Colonic mucosa (tissue), 4 donors: ENCODE measurements around the gene ASZ1. TPM values are rescaled to one million over a fixed set of nuclear protein-coding genes. Genes with fewer than 3 reads are reported as not detected.

Experiments
- DNase-seq: peaks from one replicate; pipeline ENCODE4 v3.0.0-alpha.2; 2020
- H3K27ac ChIP-seq: fragments of 200-600 bp; one replicate; pipeline ENCODE4 v1.8.0; 2021
- H3K27me3 ChIP-seq: fragments of 200-600 bp; one replicate; pipeline ENCODE4 v1.8.0; 2021
- H3K36me3 ChIP-seq: fragments of 200-600 bp; one replicate; pipeline ENCODE4 v1.8.0; 2021
- H3K4me1 ChIP-seq: fragments of 200-600 bp; one replicate; pipeline ENCODE4 v1.8.0; 2021; ENCODE audit warnings: mild to moderate bottlenecking
- H3K4me3 ChIP-seq: fragments of 200-600 bp; one replicate; pipeline ENCODE4 v1.8.0; 2021
- H3K9ac ChIP-seq, 2 donors: one replicate each; pipeline ENCODE4 v1.7.0; 2013; ENCODE audit warnings: control low read depth in 2 of 2, low read depth in 2 of 2, low read length in 2 of 2
- H3K9me3 ChIP-seq: fragments of 200-600 bp; one replicate; pipeline ENCODE4 v1.8.0; 2021
- CTCF ChIP-seq: fragments of 200-600 bp; IDR thresholded peaks from one replicate; pipeline ENCODE4 v1.8.0; 2022; ENCODE audit warnings: antibody characterized with exemption, mild to moderate bottlenecking
- intact Hi-C: fragments of 100-400 bp; cut with DNase I; formaldehyde crosslinking; loops from one replicate; pipeline ENCODE4 v1.14.1; 2022
- total RNA-seq, 2 donors: library from RNA; stranded (reverse); fragmentation: NEBNext Ultra II Directional in 1 of 2; extraction: Animal tissue kit (Norgen Biotek cat#: 25700) in 1 of 2; gene quantifications; one replicate each; pipeline ENCODE4 v1.2.1, GENCODE V29; 2021
- donor health status: healthy.
- donor health status: DM: no; HTN: no; CAD: no.
- donor health status: DM: no; HTN: no; CAD: no.

The ASZ1 gene
- total RNA-seq, 2 donors from 2014 or later: not detected

- Histone ChIP-seq H3K4me1 (no peaks in the 10 kb centered on the region), H3K27me3 (no peaks in the 10 kb centered on the region), H3K9ac (no peak overlapping the region), H3K9me3 (no peaks in the 10 kb centered on the region), H3K27ac (no peak overlapping the region), H3K4me3 (no peak overlapping the region), H3K36me3 (no peaks in the 10 kb centered on the region)
- intact Hi-C loops: loop anchor here (5.0 kb wide), 1 partner anchor 164 kb away; no protein-coding TSS in a partner anchor
- no peak for DNase-seq
- no peak for TF ChIP-seq CTCF
Measured at GRCh38 chr7:117381362-117381761, 45.9 kb downstream of the ASZ1 start.

GRCh38 chr7:117375380-117375779 lies 51.9 kb downstream of the ASZ1 start:
- Histone ChIP-seq H3K4me1 (no peaks in the 10 kb centered on the region), H3K36me3 (no peaks in the 10 kb centered on the region), H3K9ac (no peak overlapping the region), H3K4me3 (no peak overlapping the region), H3K27me3 (no peaks in the 10 kb centered on the region), H3K9me3 (no peaks in the 10 kb centered on the region), H3K27ac (no peak overlapping the region)
- DNase-seq: no peak
- no peak for TF ChIP-seq CTCF
- intact Hi-C loops: no loop called here

GRCh38 chr7:117372073-117372472 lies 55.2 kb downstream of the ASZ1 start:
- H3K9me3 ChIP-seq: no peaks in the 10 kb centered on the region
- H3K9ac ChIP-seq: no peak overlapping the region
- no peaks in the 10 kb centered on the region for H3K4me1 ChIP-seq
- intact Hi-C loops: no loop called here
- H3K4me3 ChIP-seq: no peak overlapping the region
- no peaks in the 10 kb centered on the region for H3K27me3 ChIP-seq
- TF ChIP-seq CTCF: no peak
- no peak overlapping the region for H3K27ac ChIP-seq
- H3K36me3 ChIP-seq: no peaks in the 10 kb centered on the region
- no peak for DNase-seq

- no peak for TF ChIP-seq CTCF
- Histone ChIP-seq H3K36me3 (no peaks in the 10 kb centered on the region), H3K4me1 (no peaks in the 10 kb centered on the region), H3K9me3 (no peaks in the 10 kb centered on the region), H3K27ac (no peak overlapping the region), H3K27me3 (no peaks in the 10 kb centered on the region), H3K4me3 (no peak overlapping the region), H3K9ac (no peak overlapping the region)
- intact Hi-C loops: no loop called here
- DNase-seq: no peak
Measured at GRCh38 chr7:117364339-117365080, 62.8 kb downstream of the ASZ1 start.

- no peak for TF ChIP-seq CTCF
- no peak for DNase-seq
- Histone ChIP-seq H3K9me3 (no peaks in the 10 kb centered on the region), H3K36me3 (no peaks in the 10 kb centered on the region), H3K27me3 (no peaks in the 10 kb centered on the region), H3K4me3 (no peak overlapping the region), H3K4me1 (no peaks in the 10 kb centered on the region), H3K9ac (no peak overlapping the region), H3K27ac (no peak overlapping the region)
- intact Hi-C loops: no loop called here
Measured at GRCh38 chr7:117362294-117362888, 64.9 kb downstream of the ASZ1 start.
